GM13977 (cell line): ENCODE results near the gene LILRB4.

Experiments
- DNase-seq: peaks from one replicate; pipeline ENCODE4 v3.0.0; 2012; ENCODE audit warnings: low spot score
- in situ Hi-C: fragments of 300-500 bp; cut with MboI; formaldehyde crosslinking; loops from one replicate; pipeline ENCODE4 v1.12.0; 2022; ENCODE audit warnings: low sequenced_read_pairs, low pct_unique_long_range_greater_than_20kb, mixed read lengths, inconsistent platforms; ENCODE audit not compliant: unreplicated experiment
- TF ChIP-seq, protein P1 (sequence below): IDR thresholded peaks from 2 replicates; pipeline ENCODE4 v1.5.1; 2012; ENCODE audit warnings: mild to moderate bottlenecking, control low read depth; ENCODE audit not compliant: insufficient read depth; ENCODE audit errors: extremely low read depth, missing control alignments

LILRB4 gene

DNA sequence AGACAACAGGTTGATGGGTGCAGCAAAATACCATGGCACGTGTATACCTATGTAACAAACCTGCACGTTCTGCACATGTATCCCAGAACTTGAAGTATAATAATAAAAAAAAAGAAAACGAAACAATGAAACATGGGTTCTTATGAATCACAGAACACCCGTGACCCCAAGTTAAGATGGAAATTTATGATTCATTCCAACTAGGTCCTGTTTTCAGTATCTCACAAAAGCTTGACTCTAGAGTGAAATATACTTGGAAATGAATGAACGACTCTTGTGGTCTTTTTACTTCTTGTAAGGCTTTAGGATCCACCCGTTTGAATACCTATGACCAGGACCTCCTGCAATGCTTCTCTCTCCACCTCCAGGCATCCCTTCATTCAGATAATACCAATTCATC lies 3.5 kb upstream of the LILRB4 start:
- no peak for DNase-seq
- TF ChIP-seq, protein P1, sequence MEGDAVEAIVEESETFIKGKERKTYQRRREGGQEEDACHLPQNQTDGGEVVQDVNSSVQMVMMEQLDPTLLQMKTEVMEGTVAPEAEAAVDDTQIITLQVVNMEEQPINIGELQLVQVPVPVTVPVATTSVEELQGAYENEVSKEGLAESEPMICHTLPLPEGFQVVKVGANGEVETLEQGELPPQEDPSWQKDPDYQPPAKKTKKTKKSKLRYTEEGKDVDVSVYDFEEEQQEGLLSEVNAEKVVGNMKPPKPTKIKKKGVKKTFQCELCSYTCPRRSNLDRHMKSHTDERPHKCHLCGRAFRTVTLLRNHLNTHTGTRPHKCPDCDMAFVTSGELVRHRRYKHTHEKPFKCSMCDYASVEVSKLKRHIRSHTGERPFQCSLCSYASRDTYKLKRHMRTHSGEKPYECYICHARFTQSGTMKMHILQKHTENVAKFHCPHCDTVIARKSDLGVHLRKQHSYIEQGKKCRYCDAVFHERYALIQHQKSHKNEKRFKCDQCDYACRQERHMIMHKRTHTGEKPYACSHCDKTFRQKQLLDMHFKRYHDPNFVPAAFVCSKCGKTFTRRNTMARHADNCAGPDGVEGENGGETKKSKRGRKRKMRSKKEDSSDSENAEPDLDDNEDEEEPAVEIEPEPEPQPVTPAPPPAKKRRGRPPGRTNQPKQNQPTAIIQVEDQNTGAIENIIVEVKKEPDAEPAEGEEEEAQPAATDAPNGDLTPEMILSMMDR: no peak
- in situ Hi-C loops: loop anchor here (10.0 kb wide), 1 partner anchor 174 kb away; no protein-coding TSS in a partner anchor

DNA sequence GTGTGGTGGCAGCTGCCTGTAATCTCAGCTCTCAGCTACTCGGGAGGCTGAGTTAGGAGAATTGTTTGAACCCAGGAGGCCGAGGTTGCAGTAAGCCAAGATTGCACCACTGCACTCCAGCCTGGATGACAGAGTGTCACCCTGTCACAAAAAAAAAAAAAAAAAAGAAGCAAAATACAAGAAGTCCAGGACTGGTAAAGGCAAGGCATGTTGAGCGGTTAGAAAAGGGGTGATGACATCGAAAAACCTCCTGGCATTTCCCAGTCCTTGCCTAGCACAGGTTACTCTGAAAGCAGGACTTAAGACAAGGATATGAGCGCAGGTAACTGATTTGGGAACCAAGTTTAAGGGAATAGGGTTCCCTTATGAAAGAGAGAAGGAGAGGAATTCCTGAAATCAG lies 2.5 kb upstream of the LILRB4 start:
- no peak for DNase-seq
- in situ Hi-C loops: no loop called here
- TF ChIP-seq, protein P1: no peak

DNA sequence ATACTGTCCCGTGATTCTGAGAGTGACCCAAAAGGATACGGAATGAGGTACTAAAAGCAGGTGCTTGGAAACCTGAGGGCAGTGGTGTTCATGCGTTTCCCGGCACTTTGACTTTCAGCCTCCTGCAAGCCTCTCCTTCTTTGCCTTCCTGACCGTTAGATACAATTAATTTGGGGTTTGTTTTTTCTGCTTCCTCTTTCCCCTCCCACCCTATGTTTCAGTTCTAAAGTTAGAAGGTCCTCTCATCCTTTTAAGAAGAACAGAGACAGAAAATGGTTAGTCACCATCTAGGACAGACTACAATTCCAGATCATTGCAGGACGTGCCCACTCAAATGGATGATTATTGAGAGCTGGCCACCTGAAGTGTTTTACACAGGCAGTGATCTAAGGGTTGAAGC lies 1.8 kb upstream of the LILRB4 start:
- TF ChIP-seq, protein P1: no peak
- DNase-seq: peak; percentile 66
- in situ Hi-C loops: no loop called here

DNA sequence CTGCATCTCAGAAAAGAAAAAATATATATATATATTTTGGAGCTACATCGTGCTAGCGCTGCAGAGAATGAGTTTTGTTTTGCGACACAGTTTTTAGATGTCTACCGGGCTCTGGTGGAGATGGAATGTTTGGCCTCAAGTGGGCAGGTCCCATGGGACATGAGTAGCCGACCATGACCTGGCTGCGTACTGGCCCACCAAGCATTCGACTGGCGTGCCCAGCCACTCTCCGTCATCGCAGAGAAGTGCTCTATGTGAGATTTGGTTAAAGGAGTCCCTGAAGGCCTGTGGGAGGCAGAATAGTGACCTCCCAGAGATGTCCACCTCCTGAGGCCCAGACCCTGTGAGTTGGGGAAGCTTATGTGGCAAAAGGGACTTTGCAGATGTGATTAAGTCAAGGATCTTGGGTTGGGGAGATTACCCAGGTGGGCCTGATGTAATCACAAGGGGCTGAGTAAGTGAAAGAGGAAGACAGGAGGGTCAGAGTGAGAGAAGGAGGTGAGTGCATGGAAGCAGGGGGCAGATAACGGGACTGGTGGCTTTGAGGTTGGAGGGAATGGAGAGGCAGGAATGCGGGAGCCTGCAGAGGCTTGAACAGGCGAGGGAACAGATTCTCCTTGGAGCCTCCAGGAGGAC lies 821 bp upstream of the LILRB4 start:
- DNase-seq: no peak

DNA sequence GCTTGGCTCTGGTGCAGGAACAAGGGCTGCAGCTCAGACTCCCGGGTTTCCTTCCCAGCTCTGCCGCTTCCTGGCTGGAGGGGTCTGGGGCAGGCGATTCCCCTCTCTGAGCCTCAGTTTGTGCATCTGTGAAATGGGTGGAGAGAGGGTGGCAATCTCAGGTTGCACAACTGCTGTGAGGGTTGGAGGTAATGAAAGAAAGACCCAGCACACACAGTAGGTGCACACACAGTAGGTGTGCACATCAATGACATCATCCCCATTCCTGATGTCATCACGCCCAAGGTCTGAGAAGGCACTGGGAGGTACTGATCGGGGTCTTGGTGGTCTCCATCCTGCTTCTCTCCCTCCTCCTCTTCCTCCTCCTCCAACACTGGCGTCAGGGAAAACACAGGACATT lies 2.7 kb downstream of the LILRB4 start:
- no peak for DNase-seq
- in situ Hi-C loops: no loop called here

More for the DNA sequence above, 821 bp upstream of the LILRB4 start:
- in situ Hi-C loops: no loop called here
- TF ChIP-seq, protein P1: no peak

DNA sequence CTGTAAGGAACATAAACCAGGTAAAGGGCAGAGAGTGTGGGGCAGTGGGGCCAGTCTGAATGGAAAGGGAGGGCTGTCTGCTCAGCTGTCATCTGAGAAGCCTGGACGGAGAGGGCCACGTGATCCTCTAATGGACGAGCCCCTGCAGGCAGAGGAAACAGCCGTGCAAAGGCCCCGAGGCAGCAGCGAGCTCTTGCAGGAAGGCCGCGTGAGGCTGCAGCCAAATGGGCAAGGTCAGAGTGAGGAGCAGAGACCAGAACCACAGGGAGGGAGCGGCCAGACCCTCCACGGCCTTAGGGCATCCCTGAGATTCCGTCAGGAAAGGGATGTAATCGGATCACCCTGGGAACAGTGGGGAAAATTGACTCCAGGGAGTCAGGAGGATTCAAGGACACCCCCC lies 4.4 kb downstream of the LILRB4 start:
- in situ Hi-C loops: no loop called here
- no peak for DNase-seq
- TF ChIP-seq, protein P1: no peak

More for the DNA sequence above, 2.7 kb downstream of the LILRB4 start:
- TF ChIP-seq, protein P1: no peak
